ENCODE data around the gene POC5. TPM values are rescaled to one million over a fixed set of nuclear protein-coding genes. Genes with fewer than 3 reads are reported as not detected.

POC5 gene
- polyA plus RNA-seq (2013, experiment 1 of 2): 11.3 TPM
- 10.7 TPM for polyA plus RNA-seq (2013, experiment 2 of 2)

- Histone ChIP-seq H3K56ac (ENCODE audit: low read length) (peak within 1 kb of the TSS; percentile 99), H3K23ac (ENCODE audit: low read length) (no peak within 1 kb of the TSS), H3K9ac (ENCODE audit: low read length) (peak within 1 kb of the TSS; percentile 89), H3K79me2 (ENCODE audit: control insufficient read depth, insufficient read depth, low read length) (peaks cover 5% of the 10 kb centered on the region), H2BK5ac (ENCODE audit: low read length) (no peak within 1 kb of the TSS), H2BK120ac (ENCODE audit: low read depth, low read length) (no peak within 1 kb of the TSS), H3K36me3 (ENCODE audit: control insufficient read depth, insufficient read depth, low read length) (no peaks in the 10 kb centered on the region), H3K79me1 (ENCODE audit: low read length) (peaks cover 8% of the 10 kb centered on the region), H2AK5ac (ENCODE audit: low read length) (no peak within 1 kb of the TSS), H3K4me3 (ENCODE audit: low read length) (peak within 1 kb of the TSS; percentile 95), H3K4me1 (ENCODE audit: control insufficient read depth, low read depth, low read length) (no peaks in the 10 kb centered on the region), H2BK15ac (replicated peaks; ENCODE audit: low read depth) (no peak within 1 kb of the TSS), H3K27me3 (ENCODE audit: insufficient read depth, low read length, poor library complexity) (no peaks in the 10 kb centered on the region), H4K5ac (ENCODE audit: low read length) (peak within 1 kb of the TSS; percentile 68), H3K4me2 (ENCODE audit: low read length) (peak within 1 kb of the TSS; percentile 39), H3K27ac (ENCODE audit: low read depth, low read length) (peak within 1 kb of the TSS; percentile 90), H4K8ac (ENCODE audit: low read depth, low read length) (no peak within 1 kb of the TSS), H3K18ac (ENCODE audit: low read length) (no peak within 1 kb of the TSS), H3K4ac (ENCODE audit: low read depth, low read length) (no peak within 1 kb of the TSS)
- peak; percentile 99 for DNase-seq
- no CpG with 5 or more reads among the region's 51 CpGs for WGBS (ENCODE audit: extremely low coverage, insufficient coverage, low lambda C conversion rate)
These were observed at the start of gene POC5 for GRCh38 chr5:75717082-75717922. Gene POC5, minus strand, starts transcription at chr5:75717437. Its CDS starts 4,500 bp downstream, at chr5:75712937.

- Histone ChIP-seq H3K23ac (ENCODE audit: low read length) (no peak overlapping the region), H3K4ac (ENCODE audit: low read depth, low read length) (no peak overlapping the region), H3K79me1 (ENCODE audit: low read length) (no peaks in the 10 kb centered on the region), H3K79me2 (ENCODE audit: control insufficient read depth, insufficient read depth, low read length) (no peaks in the 10 kb centered on the region), H2AK5ac (ENCODE audit: low read length) (no peak overlapping the region), H3K36me3 (ENCODE audit: control insufficient read depth, insufficient read depth, low read length) (no peaks in the 10 kb centered on the region), H3K9ac (ENCODE audit: low read length) (no peak overlapping the region), H3K4me2 (ENCODE audit: low read length) (no peak overlapping the region), H4K5ac (ENCODE audit: low read length) (no peak overlapping the region), H3K4me3 (ENCODE audit: low read length) (no peak overlapping the region), H2BK120ac (ENCODE audit: low read depth, low read length) (no peak overlapping the region), H2BK5ac (ENCODE audit: low read length) (no peak overlapping the region), H2BK15ac (replicated peaks; ENCODE audit: low read depth) (no peak overlapping the region), H3K56ac (ENCODE audit: low read length) (no peak overlapping the region), H3K4me1 (ENCODE audit: control insufficient read depth, low read depth, low read length) (no peaks in the 10 kb centered on the region), H4K8ac (ENCODE audit: low read depth, low read length) (no peak overlapping the region), H3K27ac (ENCODE audit: low read depth, low read length) (no peak overlapping the region), H3K27me3 (ENCODE audit: insufficient read depth, low read length, poor library complexity) (no peaks in the 10 kb centered on the region), H3K18ac (ENCODE audit: low read length) (no peak overlapping the region)
- WGBS (ENCODE audit: extremely low coverage, insufficient coverage, low lambda C conversion rate): no CpG with 5 or more reads among the region's 5 CpGs
- DNase-seq: no peak
These were observed 40.9 kb upstream of the POC5 start for GRCh38 chr5:75758116-75758515.

- H3K23ac ChIP-seq (ENCODE audit: low read length): no peak overlapping the region
- no peaks in the 10 kb centered on the region for H3K27me3 ChIP-seq (ENCODE audit: insufficient read depth, low read length, poor library complexity)
- no peak overlapping the region for H3K27ac ChIP-seq (ENCODE audit: low read depth, low read length)
- no peaks in the 10 kb centered on the region for H3K79me2 ChIP-seq (ENCODE audit: control insufficient read depth, insufficient read depth, low read length)
- no peak overlapping the region for H3K4me2 ChIP-seq (ENCODE audit: low read length)
- H2BK15ac ChIP-seq (replicated peaks; ENCODE audit: low read depth): no peak overlapping the region
- no peaks in the 10 kb centered on the region for H3K4me1 ChIP-seq (ENCODE audit: control insufficient read depth, low read depth, low read length)
- no peaks in the 10 kb centered on the region for H3K79me1 ChIP-seq (ENCODE audit: low read length)
- no peak overlapping the region for H2BK5ac ChIP-seq (ENCODE audit: low read length)
- H2BK120ac ChIP-seq (ENCODE audit: low read depth, low read length): no peak overlapping the region
- H4K8ac ChIP-seq (ENCODE audit: low read depth, low read length): no peak overlapping the region
- H3K9ac ChIP-seq (ENCODE audit: low read length): no peak overlapping the region
- no peak overlapping the region for H2AK5ac ChIP-seq (ENCODE audit: low read length)
- H3K4ac ChIP-seq (ENCODE audit: low read depth, low read length): no peak overlapping the region
- H3K4me3 ChIP-seq (ENCODE audit: low read length): no peak overlapping the region
- no peak for DNase-seq
- H4K5ac ChIP-seq (ENCODE audit: low read length): no peak overlapping the region
- H3K18ac ChIP-seq (ENCODE audit: low read length): no peak overlapping the region
- H3K36me3 ChIP-seq (ENCODE audit: control insufficient read depth, insufficient read depth, low read length): no peaks in the 10 kb centered on the region
- H3K56ac ChIP-seq (ENCODE audit: low read length): no peak overlapping the region
These were observed 39.7 kb upstream of the POC5 start for GRCh38 chr5:75756981-75757380.

- H2BK5ac ChIP-seq (ENCODE audit: low read length): no peak overlapping the region
- no peak overlapping the region for H3K4me2 ChIP-seq (ENCODE audit: low read length)
- no peak overlapping the region for H4K5ac ChIP-seq (ENCODE audit: low read length)
- no peaks in the 10 kb centered on the region for H3K79me2 ChIP-seq (ENCODE audit: control insufficient read depth, insufficient read depth, low read length)
- no peaks in the 10 kb centered on the region for H3K4me1 ChIP-seq (ENCODE audit: control insufficient read depth, low read depth, low read length)
- no peak overlapping the region for H3K56ac ChIP-seq (ENCODE audit: low read length)
- H2AK5ac ChIP-seq (ENCODE audit: low read length): no peak overlapping the region
- no peaks in the 10 kb centered on the region for H3K36me3 ChIP-seq (ENCODE audit: control insufficient read depth, insufficient read depth, low read length)
- H2BK120ac ChIP-seq (ENCODE audit: low read depth, low read length): no peak overlapping the region
- H2BK15ac ChIP-seq (replicated peaks; ENCODE audit: low read depth): no peak overlapping the region
- no peaks in the 10 kb centered on the region for H3K79me1 ChIP-seq (ENCODE audit: low read length)
- no peak overlapping the region for H4K8ac ChIP-seq (ENCODE audit: low read depth, low read length)
- WGBS (ENCODE audit: extremely low coverage, insufficient coverage, low lambda C conversion rate): no CpG with 5 or more reads among the region's 2 CpGs
- H3K4ac ChIP-seq (ENCODE audit: low read depth, low read length): no peak overlapping the region
- no peak overlapping the region for H3K9ac ChIP-seq (ENCODE audit: low read length)
- H3K27me3 ChIP-seq (ENCODE audit: insufficient read depth, low read length, poor library complexity): no peaks in the 10 kb centered on the region
- no peak overlapping the region for H3K18ac ChIP-seq (ENCODE audit: low read length)
- H3K4me3 ChIP-seq (ENCODE audit: low read length): no peak overlapping the region
- no peak overlapping the region for H3K23ac ChIP-seq (ENCODE audit: low read length)
- DNase-seq: no peak
- H3K27ac ChIP-seq (ENCODE audit: low read depth, low read length): no peak overlapping the region
These were observed 39.0 kb upstream of the POC5 start for GRCh38 chr5:75756211-75756610.

- no peak overlapping the region for H3K23ac ChIP-seq (ENCODE audit: low read length)
- H2BK120ac ChIP-seq (ENCODE audit: low read depth, low read length): no peak overlapping the region
- no peak overlapping the region for H2BK5ac ChIP-seq (ENCODE audit: low read length)
- no peak overlapping the region for H3K4ac ChIP-seq (ENCODE audit: low read depth, low read length)
- H3K27ac ChIP-seq (ENCODE audit: low read depth, low read length): no peak overlapping the region
- H3K79me2 ChIP-seq (ENCODE audit: control insufficient read depth, insufficient read depth, low read length): no peaks in the 10 kb centered on the region
- H3K27me3 ChIP-seq (ENCODE audit: insufficient read depth, low read length, poor library complexity): no peaks in the 10 kb centered on the region
- DNase-seq: no peak
- no peak overlapping the region for H2AK5ac ChIP-seq (ENCODE audit: low read length)
- no peak overlapping the region for H3K9ac ChIP-seq (ENCODE audit: low read length)
- no peaks in the 10 kb centered on the region for H3K79me1 ChIP-seq (ENCODE audit: low read length)
- no peak overlapping the region for H3K56ac ChIP-seq (ENCODE audit: low read length)
- H3K4me2 ChIP-seq (ENCODE audit: low read length): no peak overlapping the region
- H3K36me3 ChIP-seq (ENCODE audit: control insufficient read depth, insufficient read depth, low read length): no peaks in the 10 kb centered on the region
- H2BK15ac ChIP-seq (replicated peaks; ENCODE audit: low read depth): no peak overlapping the region
- no peak overlapping the region for H4K5ac ChIP-seq (ENCODE audit: low read length)
- H3K4me1 ChIP-seq (ENCODE audit: control insufficient read depth, low read depth, low read length): no peaks in the 10 kb centered on the region
- no peak overlapping the region for H4K8ac ChIP-seq (ENCODE audit: low read depth, low read length)
- H3K4me3 ChIP-seq (ENCODE audit: low read length): no peak overlapping the region
- H3K18ac ChIP-seq (ENCODE audit: low read length): no peak overlapping the region
- no CpG with 5 or more reads among the region's 4 CpGs for WGBS (ENCODE audit: extremely low coverage, insufficient coverage, low lambda C conversion rate)
These were observed 35.9 kb upstream of the POC5 start for GRCh38 chr5:75753182-75753581.

- no peak overlapping the region for H2BK5ac ChIP-seq (ENCODE audit: low read length)
- H2BK15ac ChIP-seq (replicated peaks; ENCODE audit: low read depth): no peak overlapping the region
- H3K4me3 ChIP-seq (ENCODE audit: low read length): no peak overlapping the region
- H3K79me1 ChIP-seq (ENCODE audit: low read length): no peaks in the 10 kb centered on the region
- H3K4me2 ChIP-seq (ENCODE audit: low read length): no peak overlapping the region
- H4K8ac ChIP-seq (ENCODE audit: low read depth, low read length): no peak overlapping the region
- no peak overlapping the region for H4K5ac ChIP-seq (ENCODE audit: low read length)
- WGBS (ENCODE audit: extremely low coverage, insufficient coverage, low lambda C conversion rate): no CpG with 5 or more reads among the region's 3 CpGs
- H3K27me3 ChIP-seq (ENCODE audit: insufficient read depth, low read length, poor library complexity): no peaks in the 10 kb centered on the region
- no peaks in the 10 kb centered on the region for H3K36me3 ChIP-seq (ENCODE audit: control insufficient read depth, insufficient read depth, low read length)
- no peak overlapping the region for H2BK120ac ChIP-seq (ENCODE audit: low read depth, low read length)
- H3K27ac ChIP-seq (ENCODE audit: low read depth, low read length): no peak overlapping the region
- no peaks in the 10 kb centered on the region for H3K4me1 ChIP-seq (ENCODE audit: control insufficient read depth, low read depth, low read length)
- no peaks in the 10 kb centered on the region for H3K79me2 ChIP-seq (ENCODE audit: control insufficient read depth, insufficient read depth, low read length)
- H2AK5ac ChIP-seq (ENCODE audit: low read length): no peak overlapping the region
- no peak overlapping the region for H3K9ac ChIP-seq (ENCODE audit: low read length)
- no peak overlapping the region for H3K56ac ChIP-seq (ENCODE audit: low read length)
- no peak for DNase-seq
- H3K18ac ChIP-seq (ENCODE audit: low read length): no peak overlapping the region
- H3K23ac ChIP-seq (ENCODE audit: low read length): no peak overlapping the region
- no peak overlapping the region for H3K4ac ChIP-seq (ENCODE audit: low read depth, low read length)
These were observed 27.1 kb upstream of the POC5 start for GRCh38 chr5:75744355-75744754.
